ENCODE measurements around the gene OR2S2.

DNA sequence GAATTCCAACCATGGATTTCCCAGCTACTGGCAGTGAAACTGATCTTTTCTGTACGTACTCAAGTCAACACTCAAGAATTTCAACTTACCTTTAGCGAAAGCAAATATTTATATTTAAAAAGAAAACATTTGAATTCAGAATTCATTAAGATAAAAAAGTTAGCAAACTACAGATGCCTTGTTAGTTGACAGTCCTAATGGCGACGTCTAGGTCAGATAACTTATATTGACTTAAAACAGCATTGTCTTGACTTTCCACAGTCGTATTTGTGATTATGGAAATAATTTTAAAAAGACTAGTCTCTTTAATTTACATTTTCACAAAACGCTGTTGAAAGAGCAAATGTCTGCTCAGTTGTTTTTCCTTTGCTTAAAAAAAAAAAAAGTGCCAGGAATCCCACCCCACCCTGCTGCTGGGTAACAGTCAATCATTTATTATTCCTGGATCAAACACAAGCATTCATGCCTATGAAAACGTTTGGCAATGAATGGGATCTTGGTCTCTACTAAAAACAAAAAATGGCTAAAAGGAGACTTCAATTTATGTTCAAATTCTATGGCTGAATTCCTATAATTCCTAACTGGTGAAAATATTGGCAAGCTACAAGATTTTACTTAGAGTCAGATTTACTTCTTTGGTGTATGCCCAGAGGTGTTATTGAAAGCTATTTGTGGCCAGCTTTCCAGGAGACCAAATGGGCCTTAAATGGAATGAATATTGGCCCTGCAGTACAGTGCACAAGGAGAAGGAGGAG lies 22.0 kb downstream of the OR2S2 start:
- TF ChIP-seq, protein P1, sequence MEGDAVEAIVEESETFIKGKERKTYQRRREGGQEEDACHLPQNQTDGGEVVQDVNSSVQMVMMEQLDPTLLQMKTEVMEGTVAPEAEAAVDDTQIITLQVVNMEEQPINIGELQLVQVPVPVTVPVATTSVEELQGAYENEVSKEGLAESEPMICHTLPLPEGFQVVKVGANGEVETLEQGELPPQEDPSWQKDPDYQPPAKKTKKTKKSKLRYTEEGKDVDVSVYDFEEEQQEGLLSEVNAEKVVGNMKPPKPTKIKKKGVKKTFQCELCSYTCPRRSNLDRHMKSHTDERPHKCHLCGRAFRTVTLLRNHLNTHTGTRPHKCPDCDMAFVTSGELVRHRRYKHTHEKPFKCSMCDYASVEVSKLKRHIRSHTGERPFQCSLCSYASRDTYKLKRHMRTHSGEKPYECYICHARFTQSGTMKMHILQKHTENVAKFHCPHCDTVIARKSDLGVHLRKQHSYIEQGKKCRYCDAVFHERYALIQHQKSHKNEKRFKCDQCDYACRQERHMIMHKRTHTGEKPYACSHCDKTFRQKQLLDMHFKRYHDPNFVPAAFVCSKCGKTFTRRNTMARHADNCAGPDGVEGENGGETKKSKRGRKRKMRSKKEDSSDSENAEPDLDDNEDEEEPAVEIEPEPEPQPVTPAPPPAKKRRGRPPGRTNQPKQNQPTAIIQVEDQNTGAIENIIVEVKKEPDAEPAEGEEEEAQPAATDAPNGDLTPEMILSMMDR (conservative IDR thresholded peaks at IDR 0.05; ENCODE audit: low read depth, low read length): no peak
- TF ChIP-seq POLR2A (IDR thresholded peaks at IDR 0.05; ENCODE audit: low read depth, low read length): no peak

Data from IMR-90 (cell line).